NK-92 (cell line): Measurements from ENCODE around the gene RGR.
"Not testable (repeated sequence)": the region's sequence is repeated elsewhere in the genome, so short reads cannot be mapped to it uniquely, and the experiment has no call there.

Experiments
- DNase-seq: peaks from one replicate; lab custom pipeline; 2025; ENCODE audit not compliant: unreplicated experiment; lab: John Stamatoyannopoulos, UW

Gene RGR

GRCh38 chr10:84256510-84257342, 11.9 kb downstream of the RGR start:
- DNase-seq: no peak

- no peak for DNase-seq
Observed at GRCh38 chr10:84257343-84258020, 12.6 kb downstream of the RGR start.

- DNase-seq: no peak
Observed at GRCh38 chr10:84258034-84258695, 13.3 kb downstream of the RGR start.

GRCh38 chr10:84261236-84261915, 16.5 kb downstream of the RGR start:
- no peak for DNase-seq

- no peak for DNase-seq
Observed at GRCh38 chr10:84262190-84262956, 17.5 kb downstream of the RGR start.

GRCh38 chr10:84263716-84264115, 18.9 kb downstream of the RGR start:
- DNase-seq: no peak

- DNase-seq: no peak
Observed at GRCh38 chr10:84264611-84265141, 19.8 kb downstream of the RGR start.

- DNase-seq: no peak
Observed at GRCh38 chr10:84265418-84265817, 20.6 kb downstream of the RGR start.

- DNase-seq: no peak
Observed at GRCh38 chr10:84267503-84268126, 22.8 kb downstream of the RGR start.

GRCh38 chr10:84269162-84269561, 24.3 kb downstream of the RGR start:
- no peak for DNase-seq

- no peak for DNase-seq
Observed at GRCh38 chr10:84269773-84270172, 24.9 kb downstream of the RGR start.

GRCh38 chr10:84270708-84271107, 25.9 kb downstream of the RGR start:
- DNase-seq: no peak

GRCh38 chr10:84279876-84280475, 35.1 kb downstream of the RGR start:
- not testable (repeated sequence) for DNase-seq

GRCh38 chr10:84286695-84287094, 41.8 kb downstream of the RGR start:
- no peak for DNase-seq

- DNase-seq: no peak
Observed at GRCh38 chr10:84288151-84288550, 43.3 kb downstream of the RGR start.

GRCh38 chr10:84289521-84290200, 44.8 kb downstream of the RGR start:
- no peak for DNase-seq

- DNase-seq: no peak
Observed at GRCh38 chr10:84290235-84290634, 45.4 kb downstream of the RGR start.

- no peak for DNase-seq
Observed at GRCh38 chr10:84291384-84291783, 46.5 kb downstream of the RGR start.

- DNase-seq: no peak
Observed at GRCh38 chr10:84292502-84292901, 47.6 kb downstream of the RGR start.
